Ovary (tissue), 3 donors: ENCODE results near the gene SLC16A5.

Experiments used
- CTCF ChIP-seq, 3 donors: fragments of 450-650 bp in 2 of 3; fragments of 200-600 bp in 1 of 3; IDR thresholded peaks; one replicate each; pipeline versions ENCODE4 v1.5.1 to v1.8.0; 2016 to 2022; ENCODE audit warnings: antibody characterized with exemption in 3 of 3, mild to moderate bottlenecking in 1 of 3
- POLR2A ChIP-seq: fragments of 450-650 bp; IDR thresholded peaks from one replicate; pipeline ENCODE4 v1.6.1; 2017; ENCODE audit warnings: antibody characterized with exemption, mild to moderate bottlenecking, moderate library complexity
- donor health status: DM: no; HTN: no; CAD: no.

DNA sequence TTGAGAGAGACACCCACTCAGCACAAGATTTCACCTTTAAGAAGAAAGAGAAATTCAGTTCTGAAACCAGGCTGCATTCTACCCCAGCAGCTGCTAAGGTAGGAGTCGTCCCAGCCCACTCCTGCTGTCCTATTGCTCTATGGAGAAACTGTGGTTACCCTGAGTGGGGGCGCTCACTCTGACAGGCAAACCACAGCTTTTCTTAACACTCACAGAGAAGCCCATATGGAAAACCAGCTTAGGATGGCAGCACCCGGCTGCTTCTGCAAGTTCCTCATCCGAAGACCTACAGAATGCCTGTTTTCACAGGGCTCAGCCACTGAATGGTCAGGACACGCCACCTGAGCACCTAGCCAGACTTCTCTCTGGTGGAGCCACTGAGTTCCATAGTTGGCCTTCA, 48.5 kb upstream of the SLC16A5 start:
- TF ChIP-seq CTCF (IDR thresholded peaks at IDR 0.05) (no peak), POLR2A (no peak)
